ENCODE measurements around the gene MAFG.
"Not testable (repeated sequence)": the region's sequence is repeated elsewhere in the genome, so short reads cannot be mapped to it uniquely, and the experiment has no call there.

MAFG gene

GRCh38 chr17:81923302-81924260 lies 4.0 kb downstream of the MAFG start:
- DNase-seq: peak; percentile 74

DNA sequence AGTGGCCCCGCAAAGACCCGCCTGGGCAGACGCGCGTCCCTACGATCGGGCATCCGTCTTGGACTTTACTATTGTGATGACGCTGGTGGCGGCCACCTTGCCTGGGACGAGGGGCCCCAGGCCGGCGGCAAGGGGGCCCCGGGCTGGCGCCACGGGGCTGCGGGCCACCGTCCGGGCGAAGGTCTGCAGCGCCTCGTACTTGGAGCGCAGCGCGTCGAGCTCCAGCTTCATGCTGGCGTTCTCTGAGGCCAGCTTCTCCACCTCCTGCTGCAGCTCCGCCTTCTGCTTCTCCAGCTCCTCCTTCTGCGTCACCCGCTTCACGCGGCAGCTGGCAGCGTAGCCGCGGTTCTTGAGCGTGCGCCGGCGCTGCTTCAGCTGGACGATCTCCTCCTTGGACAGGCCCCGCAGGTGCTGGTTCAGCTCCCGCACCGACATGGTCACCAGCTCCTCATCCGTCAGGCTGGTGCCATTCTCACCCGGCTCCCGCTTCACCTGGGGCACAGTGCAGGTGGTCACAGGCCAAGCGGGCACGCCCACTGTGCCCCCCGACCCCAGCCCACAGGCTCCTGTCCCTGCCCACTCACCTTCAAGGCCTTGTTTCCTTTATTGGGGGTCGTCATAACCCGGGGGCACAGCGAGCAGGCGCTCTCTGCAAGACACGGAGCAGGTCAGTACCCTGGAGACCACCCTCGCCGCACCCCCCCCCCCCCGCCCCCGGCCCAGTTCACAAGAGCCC lies 4.8 kb downstream of the MAFG start:
- no peak for DNase-seq

- DNase-seq: no peak
Measured at GRCh38 chr17:81921996-81922565, 5.5 kb downstream of the MAFG start.

DNA sequence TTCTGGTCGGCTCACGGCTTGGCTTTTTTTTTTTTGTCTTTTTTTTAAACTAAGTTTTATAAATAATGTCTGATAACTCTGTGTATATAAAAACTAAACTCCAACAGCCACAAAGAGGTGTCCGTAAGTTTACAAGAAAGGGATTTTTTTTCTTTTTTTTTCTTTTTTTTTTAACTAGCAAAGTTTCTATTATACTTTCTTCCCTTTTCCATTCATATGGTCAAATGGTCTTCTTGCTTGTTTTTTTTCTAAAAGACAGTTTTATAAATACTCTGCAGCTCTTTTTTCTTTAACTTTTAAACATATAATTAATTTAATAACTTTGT lies 6.0 kb downstream of the MAFG start:
- no peak for DNase-seq

- no peak for DNase-seq
Measured at GRCh38 chr17:81920612-81921536, 6.7 kb downstream of the MAFG start.

DNA sequence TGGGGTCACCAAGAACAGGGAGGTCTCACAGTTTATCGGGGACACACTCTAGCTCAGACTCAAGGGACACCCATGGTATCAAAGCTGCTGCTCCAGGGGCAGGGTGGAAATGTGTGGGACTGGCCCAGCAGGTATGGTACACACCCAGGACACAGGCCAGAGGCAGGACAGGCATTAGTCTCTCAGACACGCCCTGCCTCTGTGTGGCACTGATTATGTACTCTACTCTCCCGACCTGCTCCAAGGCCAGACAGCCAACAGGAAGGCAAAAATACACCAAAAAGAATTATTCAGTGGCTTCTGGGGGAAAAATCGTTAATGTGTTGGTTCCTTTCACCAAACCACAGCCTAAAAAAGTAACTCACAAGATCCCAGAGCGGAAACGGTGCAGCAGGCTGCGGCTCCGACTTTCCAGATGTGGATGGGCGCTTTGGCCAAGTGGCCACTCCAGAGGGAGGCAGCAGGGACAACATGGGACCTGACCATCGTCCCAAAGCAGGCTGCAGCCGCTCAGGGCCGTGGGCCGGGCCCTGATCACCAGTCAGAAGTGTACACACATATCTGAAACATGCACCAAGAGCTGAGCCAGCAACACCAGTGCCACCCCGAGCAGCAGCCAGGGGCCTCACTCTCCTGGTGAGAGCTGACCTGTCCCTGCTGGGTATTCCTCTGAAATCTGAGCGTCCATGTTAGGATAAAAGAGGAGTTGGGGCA lies 8.5 kb downstream of the MAFG start:
- no peak for DNase-seq

DNA sequence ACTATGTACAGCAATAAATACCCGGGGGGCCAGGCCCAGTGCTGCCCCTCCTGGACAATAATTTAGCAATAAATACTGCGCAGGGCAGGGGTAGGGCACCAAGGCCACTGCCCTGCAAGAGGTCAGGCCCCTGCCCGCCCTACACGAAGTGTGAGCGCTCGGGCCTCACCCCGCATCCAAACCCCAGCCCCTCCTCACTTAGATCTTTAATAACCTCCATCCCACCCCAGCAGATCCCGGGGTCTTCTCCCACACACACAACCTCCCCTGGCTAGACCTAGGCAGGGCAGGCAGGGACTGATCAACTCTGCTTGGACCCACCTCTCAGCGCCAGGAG lies 9.2 kb downstream of the MAFG start:
- not testable (repeated sequence) for DNase-seq

DNA sequence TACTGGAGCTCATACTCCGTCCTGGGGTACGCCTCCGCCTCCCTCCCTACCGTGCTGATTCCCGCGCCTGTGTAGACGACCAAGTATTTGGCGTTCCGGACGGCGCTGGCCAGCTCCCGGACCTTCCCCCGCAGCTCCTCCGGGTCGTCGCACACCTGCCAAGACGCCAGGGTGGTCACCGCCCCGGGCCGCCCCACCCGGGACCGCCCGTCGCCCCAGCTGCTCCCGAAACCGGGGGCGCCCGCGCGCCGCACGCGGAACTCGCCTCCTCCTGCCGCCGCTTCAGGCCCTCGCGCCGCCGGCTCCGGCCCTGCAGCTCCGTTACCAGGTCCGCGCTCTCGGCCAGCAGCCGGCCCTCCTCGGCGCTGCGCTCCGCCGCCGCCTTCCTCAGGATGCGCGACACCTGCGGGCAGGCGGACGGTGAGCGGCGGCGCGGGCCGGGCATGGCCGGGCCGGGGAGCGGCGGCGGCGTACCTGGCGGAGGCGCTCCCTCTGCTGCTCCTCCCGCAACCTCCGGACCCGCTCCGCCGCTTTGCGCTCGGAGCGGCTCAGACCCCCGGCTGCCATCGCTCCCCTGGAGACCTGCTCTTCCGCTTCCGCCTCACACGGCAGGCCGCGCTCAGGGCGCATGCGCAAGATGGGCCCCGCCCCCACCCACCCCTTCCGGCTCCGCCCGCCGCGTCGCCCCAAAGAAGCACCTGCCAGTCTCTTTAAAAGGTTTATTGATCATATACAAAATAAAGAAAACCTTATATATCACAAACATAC lies 9.8 kb downstream of the MAFG start, which contains the start of gene SIRT7:
Gene SIRT7, minus strand, starts transcription at position 612 of the 768 bp plus-strand sequence. Its CDS starts 45 bp downstream, at position 567.
- peak; percentile 64 for DNase-seq

DNA sequence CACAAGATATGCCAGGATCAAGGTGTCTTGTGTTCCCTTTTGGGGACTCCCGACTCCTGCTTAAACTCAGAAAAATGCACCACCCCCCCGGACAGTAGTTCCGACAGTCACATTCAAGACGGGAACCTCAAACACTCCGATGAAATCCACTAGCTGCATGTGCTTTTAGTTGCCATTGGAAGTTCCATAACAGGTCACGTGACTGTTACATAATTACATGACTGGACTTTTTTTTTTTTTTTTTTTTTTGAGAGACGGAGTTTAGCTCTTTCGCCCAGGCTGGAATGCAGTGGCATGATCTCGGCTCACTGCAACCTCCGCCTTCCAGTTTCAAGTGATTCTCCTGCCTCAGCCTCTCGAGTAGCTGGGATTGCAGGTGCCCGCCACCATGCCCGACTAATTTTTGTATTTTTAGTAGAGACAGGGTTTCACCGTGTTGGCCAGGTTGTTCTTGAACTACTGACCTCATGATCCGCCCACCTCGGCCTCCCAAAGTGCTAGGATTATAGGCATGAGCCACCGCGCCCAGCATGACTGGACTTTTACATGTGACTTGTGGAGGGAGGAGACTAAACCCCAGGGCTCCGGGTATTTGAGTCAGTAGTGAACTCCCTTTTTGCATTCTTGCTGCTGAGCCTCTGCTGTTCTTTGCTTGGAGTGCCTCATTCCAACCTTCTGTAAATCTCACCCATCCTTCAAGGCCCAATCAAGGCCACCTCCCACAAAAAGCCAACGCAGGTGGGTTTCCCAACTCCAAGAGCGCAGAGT lies 11.1 kb downstream of the MAFG start:
- peak; percentile 62 for DNase-seq

DNA sequence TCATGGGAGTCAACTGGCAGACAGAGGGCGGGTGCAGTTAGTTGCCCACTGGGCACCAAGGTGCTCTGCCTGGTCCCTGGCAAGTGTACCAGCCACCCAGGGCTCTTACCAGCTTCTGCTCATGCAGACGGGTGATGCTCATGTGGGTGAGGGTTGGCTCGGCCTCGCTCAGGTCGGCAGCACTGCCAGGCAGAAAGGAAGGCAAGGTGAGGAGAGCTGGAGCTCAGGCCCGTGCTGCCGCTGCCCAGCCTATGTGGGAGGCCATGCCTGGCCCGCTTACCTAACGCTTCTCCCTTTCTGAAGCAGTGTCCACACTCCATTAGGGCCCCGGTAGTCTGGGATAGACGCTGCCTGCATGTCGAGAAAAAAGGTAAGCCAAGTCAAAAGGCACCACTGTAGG lies 12.2 kb downstream of the MAFG start:
- DNase-seq: no peak

DNA sequence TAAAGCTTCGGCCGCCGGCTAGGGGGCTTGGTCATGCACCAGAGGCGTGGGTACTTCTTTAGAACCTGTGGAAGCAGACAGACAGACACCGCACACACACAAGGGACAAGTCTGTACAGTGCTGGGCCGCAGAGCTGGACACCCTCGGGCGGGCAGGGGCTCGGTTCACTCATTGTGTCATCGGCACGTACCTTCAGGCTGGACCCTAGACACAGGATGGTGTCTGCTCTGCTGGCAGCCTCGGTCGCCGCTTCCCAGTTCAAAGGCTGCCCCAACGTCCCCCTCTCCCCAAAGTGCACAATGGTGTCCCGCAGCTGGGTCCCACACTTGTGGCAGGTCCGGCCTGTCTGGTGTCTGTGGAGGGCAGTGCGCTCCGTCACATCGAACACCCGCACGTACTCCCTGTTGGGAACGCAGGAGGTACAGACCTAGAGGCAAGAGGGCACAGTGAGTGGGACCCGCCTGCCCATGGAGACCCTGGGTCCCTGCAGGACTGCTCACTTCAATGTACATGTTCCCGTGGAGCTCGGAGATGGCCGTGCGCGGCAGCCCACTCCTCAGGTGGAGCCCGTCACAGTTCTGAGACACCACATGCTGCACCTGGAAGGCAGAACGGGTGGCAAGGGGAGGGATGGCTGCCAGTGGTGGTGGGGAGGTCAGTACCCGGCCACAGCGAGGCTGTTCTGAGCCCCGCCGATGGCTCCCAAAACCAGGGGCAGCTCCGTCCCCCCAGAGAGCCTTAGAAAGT lies 13.3 kb downstream of the MAFG start:
- no peak for DNase-seq

- DNase-seq: no peak
Measured at GRCh38 chr17:81913394-81914102, 14.0 kb downstream of the MAFG start.

DNA sequence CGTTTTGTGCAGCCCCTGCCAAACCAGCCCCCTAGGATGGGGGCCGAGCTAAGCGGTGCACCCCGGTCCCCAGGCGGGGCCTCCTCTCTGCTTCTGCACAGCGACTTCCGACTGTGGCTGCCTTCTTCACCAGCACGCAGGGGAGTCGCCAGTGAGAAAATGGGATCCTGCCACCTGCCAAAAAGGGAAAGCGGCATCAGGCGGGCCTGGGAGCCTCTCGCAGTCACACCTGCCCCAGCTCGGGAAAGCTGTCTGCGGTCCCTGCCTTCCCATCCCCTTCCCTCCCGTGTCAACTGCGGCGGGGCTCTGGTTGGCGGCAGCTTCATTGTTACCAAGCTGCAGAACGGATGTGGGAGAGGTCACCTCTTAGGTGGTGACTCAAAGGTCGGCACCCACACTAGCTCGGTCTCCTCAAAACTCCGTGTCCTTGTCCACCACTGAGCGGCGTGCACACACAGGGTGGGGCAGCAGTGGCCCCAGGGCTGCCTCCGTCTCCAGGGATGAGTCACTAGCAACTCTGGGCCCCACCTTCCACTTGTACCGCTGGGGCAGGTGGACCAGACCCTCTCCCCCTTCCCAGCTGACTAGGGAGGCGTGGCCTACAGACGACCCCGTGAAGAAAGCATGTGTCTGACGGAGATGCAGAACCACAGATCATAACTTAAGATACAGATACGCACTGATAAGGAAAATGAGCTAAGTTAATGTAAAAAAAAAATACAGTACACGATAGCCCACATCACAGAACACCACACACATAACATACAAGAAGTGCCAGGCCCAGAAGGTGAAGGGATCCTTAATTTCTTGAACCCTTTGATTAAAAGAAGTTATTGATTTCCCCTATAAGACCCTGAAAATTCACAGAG lies 14.9 kb downstream of the MAFG start:
- no peak for DNase-seq

- no peak for DNase-seq
Measured at GRCh38 chr17:81911969-81912368, 15.6 kb downstream of the MAFG start.

DNA sequence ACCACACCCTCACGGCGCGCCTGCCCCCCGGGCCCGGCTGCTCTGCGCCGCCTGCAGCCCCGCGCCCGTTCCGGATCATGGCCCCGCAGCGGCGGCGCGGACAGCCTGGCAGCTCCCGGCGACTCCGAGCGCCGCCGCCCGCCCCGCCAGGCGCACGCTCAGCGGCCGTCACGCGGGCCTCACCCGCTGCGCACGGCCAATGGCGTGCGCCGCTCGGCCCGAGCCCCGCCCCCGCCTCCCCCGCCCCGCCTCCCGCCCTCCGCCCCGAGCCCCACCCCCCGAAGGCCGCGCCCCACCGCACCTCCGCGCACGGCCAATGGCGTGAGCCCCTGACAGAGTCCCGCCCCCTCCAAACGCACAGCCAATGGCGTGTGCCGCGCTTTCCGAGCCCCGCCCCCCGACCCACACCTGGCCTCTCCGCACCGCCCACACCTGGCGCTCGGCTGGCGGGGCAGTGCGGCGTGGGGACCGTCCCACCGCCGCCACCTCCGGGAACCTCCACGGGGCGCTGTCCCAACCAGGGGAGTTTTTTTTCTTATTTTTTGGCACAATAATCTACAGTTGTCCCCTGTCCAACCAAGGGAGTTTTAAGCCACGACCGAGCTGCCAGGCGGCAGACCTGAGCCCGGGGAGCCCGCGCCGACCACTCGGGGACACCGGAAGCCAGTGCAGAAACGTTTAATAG lies 16.1 kb downstream of the MAFG start, which contains the start of gene PCYT2:
Gene PCYT2, minus strand, starts transcription at position 123 of the 685 bp plus-strand sequence. Its CDS starts 44 bp downstream, at position 79.
- peak; percentile 82 for DNase-seq

DNA sequence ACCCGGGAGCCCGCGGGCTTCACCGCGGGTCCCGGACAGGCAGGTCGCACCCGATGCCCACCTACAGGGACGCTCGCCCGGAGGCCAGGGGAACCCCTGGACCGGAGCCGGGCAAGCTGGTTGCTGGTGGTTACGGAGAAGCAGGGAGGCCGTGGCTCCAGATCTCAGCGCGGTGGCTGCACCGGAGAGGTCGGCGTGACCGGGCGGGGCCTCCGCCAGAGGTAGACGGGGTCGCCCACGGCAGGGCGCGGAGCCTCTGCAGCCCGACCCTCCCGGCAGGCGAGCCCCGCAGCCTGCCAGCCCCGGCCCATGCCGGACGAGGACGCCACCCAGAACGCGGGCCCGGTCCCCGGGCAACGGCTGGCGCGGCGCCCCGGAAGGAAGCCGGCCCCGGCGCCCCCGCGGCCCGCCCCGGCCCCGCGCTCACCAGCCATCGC lies 16.7 kb downstream of the MAFG start:
- DNase-seq: no peak
